Stimulated activated CD8-positive, alpha-beta memory T cell treated with anti-CD3 and anti-CD28 coated beads, Interleukin-12 subunit alpha, Interleukin-12 subunit beta, amount 100 ng/mL, for 1 hour (primary cell): ENCODE data around the gene PRKCH.

ENCODE experiments used
- DNase-seq: peaks from one replicate; pipeline ENCODE4 v3.0.0-alpha.2; 2020; ENCODE audit warnings: low read depth

The PRKCH gene

DNA sequence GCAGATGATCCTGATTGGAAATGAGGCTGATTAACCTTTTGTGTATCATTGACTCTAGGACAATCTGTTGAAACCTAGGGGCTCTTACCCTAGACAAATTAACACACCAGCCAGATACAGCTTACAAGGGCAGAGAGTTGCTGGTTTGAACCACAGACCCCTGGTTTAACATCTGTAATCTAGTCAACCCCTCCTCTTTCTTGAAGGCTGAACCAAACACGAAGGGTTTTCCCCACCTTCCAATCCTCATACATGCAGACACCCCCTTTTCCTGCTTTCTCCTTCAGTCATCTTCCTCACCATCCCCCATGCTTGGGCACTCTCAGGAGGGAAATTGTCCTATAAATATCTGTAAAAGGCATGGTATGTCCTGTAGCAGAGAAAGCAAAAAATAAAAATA, 247.9 kb downstream of the PRKCH start:
- DNase-seq = no peak

DNA sequence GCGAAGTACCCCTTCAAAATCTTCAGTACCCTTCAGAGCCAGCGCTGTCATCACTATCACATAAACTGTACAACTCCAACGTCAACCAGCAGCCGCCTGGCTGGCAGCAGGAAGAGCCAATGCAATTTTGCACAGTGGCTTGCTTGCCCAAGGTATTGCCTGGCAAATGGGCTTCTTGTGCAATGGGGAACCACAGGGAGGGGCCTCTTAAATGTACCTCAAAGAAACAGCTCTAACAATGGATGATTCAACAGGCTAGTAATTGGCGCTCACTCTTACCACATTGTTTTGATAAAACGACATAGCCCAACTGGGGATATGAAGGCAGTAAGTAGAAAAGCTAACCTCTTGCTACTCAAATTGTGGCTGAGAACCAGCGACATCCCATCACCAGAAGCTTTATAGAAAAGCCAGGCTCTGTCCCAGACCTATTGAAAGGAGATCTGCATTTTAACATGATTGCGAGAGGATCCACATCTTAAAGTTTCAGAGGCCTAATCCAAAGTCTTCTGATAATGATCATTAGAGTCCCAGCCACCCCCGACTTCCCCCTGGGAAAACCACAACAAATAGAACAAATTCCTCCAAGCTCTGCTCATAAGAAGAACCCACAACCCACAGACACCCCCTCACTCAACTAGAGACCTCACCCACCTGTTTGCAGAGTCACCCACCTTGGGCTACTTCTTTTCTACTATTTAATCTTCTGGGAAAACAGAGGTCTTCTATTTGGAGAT, 248.6 kb downstream of the PRKCH start:
- DNase-seq = no peak

DNA sequence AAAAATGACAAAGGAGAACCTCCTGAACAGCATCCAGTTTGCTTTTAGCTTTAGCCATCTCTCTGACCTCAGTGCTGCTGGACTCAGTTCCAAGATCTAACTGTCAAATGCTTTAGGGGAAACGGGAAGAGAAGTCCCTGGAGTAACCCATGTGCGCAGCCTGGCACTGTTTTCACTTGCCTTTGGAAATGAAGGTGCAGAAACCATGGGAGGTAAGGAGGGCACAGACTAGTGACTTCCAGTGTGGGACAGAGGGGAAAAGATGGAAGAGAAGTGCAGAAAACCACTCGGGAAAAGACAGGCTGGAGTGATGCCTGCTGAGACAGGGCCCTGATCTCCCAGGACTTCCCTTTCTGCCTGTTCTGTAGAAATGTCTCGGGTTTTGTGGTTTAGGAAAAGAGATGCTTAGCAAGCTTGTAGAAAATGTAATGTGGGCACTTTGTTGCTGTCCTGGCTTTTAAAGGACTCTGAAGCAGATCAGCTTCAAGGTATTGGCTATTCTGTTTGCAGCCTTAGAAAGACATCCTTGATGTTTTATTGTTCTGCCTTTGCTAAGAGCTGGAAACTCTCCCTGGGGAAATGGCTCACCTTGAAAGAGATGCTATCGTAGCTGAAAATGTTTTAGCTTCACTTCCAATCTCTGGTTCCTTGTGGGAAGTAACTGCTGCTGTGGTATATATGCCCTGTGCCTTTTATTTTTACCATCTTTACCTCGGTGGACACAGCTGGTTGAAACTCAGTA, 249.3 kb downstream of the PRKCH start:
- DNase-seq = no peak

DNA sequence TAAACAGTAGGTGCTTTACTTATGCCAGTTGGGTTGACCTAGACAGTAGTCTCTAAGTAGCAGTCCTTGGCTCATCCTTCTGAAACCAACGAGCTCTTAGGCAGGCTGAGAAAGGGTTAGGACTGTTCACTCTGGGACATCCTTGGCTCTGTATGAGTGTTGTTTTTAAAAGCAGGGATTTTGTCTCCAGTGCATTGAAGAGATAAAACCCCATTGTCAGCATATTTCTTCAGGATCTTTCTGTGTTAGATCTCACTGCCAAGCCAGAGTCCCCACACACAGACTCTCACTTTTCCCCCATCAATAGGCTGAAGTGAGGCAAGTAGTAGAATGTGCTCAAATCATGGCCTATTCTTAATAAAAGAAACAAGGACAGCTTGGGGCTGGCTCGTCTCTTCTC, 250.5 kb downstream of the PRKCH start:
- DNase-seq = no peak

DNA sequence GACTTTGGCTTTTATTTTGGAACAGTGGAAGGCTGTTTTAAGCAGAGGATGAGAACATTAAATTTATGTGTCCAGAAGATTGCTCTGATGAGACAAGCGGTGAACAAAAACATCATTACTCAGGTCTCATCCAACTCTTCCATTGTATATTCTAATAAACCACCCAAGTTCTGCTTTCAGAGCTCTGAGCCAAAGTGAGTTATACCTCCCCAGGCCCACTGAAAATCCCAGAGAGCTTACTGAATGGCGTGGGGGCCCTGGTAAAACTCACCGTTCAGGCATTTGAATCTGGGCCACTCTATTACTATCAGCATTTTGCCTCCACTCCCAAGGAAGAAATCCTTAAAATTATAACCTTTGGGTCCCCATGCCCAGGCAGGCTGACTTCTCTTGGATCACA, 251.9 kb downstream of the PRKCH start:
- no peak for DNase-seq

DNA sequence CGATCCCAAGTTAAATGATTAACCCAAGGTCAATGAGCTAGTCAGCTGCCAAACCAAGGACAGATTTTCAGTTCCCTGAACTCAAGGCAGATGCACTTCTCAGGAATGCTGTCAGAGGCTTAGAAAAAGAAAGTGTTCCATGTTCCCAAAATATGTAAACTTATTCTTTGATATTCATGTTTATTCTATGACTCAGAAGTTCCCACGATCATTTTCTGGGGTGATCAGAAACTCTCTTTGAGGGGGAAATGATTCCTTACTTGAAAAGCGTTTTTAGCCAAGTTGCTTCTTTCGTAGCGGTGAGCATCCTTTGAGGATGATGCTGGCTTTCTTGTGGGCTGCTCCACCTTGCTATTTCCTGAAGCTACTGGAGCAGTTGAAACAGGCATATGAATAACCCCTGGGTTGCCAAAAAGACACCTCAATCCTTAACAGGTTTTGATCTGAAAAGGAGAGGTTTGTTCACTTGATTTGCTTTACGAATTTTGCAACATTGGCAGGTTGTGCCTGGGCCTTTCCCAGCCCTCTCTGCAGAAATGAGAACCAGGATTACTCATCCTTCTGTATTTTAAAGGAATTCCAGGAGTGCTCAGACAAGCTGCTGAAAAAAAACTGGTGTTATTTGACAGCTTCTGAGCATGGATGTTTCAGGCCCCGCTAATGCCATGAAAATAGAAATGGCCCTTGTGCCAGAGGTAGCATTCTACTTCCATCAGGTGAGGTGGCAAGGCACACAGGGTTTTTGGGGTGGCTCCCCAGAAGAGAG, 252.6 kb downstream of the PRKCH start:
- DNase-seq = no peak

DNA sequence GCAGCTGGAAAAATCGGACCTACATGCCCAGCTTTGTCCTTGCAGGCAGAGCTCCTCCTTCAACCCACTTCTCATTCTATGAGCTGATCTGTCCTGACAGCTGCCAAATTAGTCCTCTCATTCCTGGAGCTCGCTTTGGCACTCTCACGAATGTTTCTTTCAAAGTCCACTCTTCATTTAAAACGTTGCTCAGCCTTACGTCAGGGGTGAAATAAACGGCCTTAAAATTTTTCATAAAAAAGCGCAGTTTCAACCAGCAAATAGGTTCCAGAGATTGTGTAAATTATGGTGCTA, 253.1 kb downstream of the PRKCH start:
- DNase-seq = no peak

DNA sequence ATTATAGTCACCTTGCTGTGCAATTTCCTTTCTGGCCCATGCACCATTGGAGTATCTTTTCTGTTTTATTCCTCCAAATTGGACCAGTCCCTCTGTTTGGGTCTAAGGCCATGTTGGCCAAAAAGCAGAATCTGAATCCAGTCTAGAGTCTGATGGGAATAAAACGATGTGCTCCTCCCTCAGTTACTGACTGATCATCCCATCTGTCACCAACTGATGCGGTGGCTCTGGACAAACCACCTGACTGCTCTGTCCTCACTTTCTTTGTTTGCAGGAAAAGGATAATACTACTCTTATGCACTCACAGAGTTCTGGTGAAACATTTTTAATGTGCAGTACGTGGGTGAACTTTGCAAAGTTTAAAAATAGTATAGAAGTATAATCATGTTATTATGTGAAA, 253.7 kb downstream of the PRKCH start:
- no peak for DNase-seq

DNA sequence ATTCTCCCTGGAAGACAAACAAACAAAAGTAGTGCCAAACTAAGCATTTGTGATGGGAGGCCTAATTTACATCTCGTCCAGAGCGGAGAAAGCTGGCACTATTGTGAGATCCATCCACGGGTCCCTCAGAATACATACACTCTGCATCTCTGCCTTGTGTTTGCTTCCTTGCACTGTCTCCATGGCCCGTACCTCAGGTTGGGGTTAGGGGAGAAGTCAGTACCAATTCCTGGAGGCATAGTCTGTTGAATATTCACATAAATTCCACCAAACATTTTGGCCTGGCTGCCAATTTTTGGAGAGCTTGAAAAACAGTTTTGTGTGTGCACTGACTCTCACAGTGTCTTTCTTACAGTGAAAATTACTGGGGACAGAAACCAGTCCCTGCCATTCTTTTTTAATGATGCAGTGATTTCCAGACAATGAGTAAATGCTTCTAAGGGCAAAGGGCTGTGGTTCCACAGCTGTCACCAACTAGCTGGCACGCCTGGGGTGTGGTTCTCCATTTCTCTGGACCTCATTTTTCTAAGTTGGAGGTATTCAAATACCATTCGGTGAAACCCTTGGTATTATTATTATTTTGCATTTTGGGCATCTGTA, 254.3 kb downstream of the PRKCH start:
- DNase-seq = no peak

DNA sequence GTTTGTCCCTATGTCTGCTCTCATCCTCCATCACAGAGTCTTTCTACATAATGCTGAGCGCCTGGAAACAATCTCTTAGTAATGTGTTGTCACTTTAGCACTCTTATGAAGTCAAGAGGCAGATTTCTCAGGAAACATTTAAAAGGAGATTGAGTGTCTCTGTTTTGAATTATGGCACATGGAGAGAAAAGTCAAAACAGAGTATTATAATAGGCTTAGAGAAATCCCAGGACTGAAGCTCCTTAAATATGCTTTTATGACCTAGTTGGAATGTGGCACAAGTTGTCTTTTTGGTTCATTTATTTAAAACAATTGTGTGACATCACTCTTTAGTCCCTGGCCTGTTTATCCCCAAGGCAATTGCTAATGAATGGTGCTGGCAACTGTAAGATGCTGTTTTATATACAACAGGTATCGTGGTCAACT, 256.1 kb downstream of the PRKCH start:
- DNase-seq = no peak

DNA sequence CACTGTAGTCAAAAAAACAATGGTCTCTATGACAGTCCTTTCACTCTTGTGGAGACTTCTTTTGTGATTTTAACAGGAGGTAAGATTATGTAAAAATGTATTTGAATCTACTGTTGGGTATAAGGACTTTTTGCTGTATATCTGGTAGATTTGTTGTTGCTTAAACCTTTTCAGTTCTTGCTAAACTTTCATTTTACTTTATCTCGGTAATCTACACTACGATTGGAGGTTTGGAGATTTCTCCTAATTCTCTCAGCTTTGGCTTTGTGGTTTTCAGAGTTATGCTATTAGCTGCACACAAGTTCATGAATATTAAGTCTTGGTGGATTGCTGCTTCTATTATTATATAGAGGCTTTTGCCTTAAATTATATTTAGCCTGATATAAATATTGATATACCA, 257.4 kb downstream of the PRKCH start:
- no peak for DNase-seq

DNA sequence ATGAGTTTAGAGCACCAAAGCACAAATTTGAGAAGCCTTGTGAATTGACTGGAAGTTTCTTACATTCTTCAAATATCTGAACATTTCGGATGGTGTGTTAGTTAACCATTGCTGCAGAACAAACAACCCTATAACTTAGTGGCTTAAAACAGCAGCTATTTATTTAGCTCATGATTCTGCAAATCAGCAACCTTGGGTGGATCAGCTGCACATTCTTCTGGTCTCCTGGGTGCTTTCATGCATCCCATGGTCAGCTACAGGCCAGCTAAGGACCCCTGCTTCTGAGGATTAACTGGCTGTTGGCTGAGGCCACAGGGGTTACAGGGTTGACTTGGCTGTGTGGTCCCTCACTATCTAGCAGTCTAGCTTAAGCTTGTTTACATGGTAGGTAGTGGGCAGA, 260.0 kb downstream of the PRKCH start:
- no peak for DNase-seq

DNA sequence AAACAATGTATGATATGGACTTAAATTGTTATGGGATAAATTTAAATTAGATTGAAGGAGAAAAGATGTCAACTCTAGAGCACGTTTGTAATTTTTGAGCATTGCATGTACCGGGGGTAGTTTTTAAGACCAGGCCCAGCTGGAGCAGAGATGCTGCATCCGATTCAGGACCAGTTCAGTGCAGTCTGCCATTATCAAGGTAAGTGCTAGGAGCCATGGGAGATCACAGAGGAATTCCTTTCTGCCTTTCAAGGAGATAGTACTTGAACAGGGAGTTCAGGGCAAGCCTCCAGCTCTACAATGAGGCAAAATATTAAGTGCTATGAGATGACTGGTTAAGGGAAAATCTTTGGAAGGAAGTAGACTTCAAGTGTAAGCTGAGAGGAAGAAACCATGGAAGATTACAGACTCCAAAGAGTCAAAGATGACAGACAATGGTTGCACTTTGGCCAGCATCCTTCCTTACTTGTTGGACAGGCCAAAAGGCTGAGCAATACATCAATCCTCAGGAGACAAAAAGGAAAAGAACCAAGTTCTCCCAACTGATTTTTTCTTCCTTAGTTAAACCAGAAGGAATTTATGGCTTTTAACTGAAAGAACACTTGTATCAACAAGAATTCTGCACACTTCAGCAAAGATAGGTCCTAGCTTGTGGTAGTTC, 260.7 kb downstream of the PRKCH start:
- no peak for DNase-seq

DNA sequence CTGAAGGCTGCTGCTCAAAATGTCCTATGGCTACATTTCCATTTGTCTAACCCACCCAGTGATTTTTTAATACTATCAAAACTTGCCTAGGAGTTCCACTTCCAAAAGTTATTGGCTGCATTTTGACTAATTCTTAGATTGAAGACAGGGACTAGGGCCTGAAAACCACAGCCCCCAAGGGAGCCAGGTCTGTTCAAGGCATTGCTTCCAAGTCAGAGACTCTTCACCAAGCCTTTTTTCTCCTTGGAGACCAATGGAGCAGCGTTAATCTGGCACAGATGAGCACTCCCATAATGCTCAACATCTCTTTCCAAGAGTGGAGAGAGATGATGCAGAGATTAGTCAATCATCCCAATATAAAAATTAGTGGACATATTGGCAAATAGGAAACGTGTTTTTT, 261.4 kb downstream of the PRKCH start:
- no peak for DNase-seq

DNA sequence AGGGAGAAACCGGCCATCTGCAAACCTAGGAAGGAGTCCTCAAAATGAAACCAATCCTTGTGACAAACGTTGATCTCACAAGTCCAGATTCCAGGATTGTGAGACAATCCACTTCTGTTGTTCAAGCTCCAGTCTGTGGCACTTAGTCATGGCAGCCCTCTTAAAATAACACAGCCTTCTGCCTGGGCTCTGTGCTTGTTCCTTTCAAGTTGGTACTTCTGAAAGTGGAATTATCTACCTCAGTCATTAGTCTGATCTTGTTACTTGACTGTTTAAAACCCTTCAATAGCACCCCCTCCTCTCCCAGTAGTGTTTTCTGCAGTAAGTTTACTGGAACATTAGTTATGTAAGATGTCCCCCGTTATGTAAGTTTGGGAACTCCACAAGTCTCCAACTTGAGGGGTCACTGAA, 263.0 kb downstream of the PRKCH start:
- no peak for DNase-seq

DNA sequence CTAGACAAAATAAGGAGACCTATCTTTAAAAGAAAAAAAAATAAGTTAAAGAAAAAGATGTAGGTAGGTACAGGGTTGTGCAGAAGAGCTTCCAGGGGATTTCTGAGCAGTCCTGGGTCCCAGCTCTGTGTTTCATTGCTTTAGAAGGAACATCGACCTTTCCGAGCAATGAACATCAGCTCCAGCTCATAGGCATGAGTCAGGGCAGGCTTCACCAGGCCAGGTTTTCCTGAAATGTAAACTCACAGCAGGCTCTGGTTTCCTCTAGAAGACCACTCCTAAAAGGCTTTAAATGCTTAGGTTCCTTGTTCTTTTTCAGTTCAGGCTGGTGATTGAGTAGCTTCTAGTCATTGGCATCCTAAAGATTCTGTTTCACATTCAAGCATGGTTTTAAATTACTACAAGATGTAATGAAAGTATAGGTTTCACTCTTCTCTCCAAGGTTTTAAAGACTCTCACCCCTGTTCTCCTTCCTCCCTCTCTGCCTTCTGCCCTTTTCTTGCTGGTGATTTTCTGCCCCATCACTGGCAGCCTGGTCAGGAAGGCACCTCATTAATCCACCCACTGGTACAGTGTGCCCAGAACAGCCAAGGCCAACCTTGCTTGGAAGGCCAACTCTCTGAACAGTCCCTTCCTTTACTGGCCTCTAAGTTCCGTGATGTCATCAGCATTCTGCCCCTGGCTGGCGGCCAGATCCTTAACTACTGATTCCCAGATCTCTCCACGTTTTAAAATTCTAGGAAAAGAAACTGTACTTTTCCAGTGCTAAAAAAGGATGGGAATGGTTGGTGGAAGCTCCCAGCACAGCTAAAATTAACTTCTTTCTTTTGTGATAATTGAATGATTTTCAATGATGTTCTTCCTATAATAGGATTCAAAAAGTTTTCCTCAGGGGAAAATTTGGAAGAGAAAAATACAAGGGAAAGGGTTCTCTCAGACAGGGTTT, 264.5 kb downstream of the PRKCH start:
- no peak for DNase-seq

DNA sequence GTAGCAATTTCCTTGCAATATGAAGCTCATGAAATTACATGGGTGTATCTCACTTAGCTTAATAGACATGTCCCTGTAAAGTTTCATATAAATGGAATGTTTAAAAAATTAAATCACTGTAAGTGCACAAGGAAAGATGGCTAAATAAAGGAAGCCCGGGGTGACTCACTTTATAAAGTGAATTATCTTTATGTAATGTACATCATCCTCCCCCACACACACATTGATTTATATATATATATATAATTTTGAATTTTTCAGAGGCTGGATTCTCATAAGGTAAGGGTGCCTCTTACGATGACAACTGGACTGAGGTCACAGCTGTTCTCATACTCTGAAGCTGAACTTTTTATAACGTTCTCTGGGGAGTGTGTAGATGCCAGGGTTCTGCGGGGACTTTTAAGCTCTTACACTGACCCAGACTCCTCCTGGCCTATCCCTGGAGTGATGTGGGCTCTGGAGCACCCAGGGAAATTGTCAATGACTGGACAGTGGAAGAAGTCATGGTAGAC, 265.2 kb downstream of the PRKCH start:
- DNase-seq = no peak

DNA sequence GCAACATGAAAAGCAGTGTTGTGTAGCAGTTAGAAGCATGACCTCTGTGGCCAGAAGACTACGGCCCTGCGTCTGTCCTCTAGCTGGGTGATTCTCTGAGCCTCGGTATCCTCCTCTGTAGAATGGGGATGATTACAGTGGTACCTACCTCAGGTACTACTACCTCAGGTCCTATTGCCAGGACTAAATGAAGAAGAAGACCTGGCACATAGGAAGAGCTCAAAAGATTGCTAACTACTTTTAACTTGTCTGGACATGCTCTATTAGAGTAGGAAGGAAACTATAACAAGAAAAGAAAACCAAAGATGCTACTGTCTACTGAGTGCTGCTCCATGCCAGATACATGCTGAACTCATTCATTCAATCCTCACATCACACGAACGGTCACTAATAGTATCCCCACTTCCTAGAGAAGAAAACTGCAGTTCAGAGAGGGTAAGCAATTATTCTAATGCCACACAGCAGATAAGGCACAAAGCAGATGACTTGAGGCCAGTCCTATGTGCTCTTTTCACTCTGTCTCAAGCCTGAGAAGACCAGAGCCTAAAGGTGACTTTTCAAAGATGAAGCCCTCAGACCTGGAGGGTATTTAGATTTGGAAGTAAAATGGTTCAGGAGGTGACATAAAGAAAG, 265.8 kb downstream of the PRKCH start:
- no peak for DNase-seq

DNA sequence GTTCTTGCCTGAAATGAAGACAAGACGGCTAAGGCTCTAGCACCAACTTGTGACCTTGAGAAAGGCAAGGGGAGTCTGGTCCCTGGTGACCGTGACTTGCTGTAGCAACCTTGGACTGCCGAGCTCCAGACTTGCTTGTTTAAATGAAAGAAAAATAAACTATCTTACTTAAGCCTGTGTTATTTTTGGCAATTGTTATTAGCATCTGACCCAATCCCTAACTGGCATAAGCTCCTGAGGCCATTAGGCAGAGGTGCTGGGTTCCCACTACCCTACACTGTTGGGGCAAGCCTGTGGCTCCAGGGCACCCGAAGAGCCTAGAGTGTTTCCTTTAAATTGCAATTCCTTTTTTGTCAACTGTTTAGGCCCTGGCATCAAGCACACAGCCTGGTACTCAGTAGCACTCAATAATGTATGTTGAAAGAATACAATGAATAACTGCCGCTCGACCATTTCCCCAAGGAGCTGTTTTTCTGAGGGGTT, 267.1 kb downstream of the PRKCH start:
- DNase-seq = no peak
